ENCODE results near the gene SMIM1.

The SMIM1 gene, protein sequence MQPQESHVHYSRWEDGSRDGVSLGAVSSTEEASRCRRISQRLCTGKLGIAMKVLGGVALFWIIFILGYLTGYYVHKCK

DNA sequence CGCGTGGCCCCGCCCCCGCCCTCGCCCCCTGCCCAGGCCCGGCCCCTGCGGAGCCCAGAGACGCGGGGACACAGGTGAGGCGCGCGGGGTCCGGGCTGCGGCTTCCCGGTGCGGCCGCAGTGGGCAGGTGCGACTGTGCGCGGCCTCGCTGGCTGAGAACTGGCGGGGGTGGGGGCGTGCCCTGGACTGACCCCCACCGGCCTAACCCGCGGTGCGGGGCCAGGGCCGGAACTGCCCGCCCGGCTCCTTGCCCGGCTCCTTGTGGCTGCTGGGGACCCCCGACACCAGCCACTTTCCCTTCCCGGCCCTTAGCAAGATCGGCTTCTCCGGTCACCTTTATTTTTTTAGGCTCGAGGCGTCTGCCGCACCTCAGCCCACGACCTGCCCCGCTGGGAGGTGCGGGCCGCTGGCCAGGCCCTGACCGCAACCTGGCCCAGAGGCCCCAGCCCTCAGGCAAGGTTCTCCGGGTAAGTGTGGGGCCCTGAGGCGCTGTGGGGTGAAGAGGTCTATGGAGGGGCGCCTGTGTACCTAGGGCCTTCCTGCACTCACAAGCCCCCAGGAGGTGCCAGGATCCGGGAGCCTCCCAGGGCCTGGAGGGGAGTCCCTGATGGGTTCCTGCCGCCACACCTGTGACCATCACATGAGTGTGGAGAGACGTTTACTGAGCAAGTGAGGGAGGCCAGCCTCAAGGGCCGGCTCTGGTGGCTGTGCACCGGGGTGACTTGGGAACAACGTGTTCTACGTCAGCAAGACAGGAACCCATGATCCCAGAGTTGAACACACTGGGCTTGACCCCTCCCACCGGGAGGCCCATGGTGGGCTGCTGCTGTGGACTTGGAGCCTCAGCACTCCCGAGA is at the start of gene SMIM1:
TSS of gene SMIM1 (plus strand) at position 35 of the 857 bp plus-strand sequence. CDS start 2,625 bp downstream, outside the sequence.
- no peak for DNase-seq (ENCODE audit: low read depth in 2 of 2)

DNA sequence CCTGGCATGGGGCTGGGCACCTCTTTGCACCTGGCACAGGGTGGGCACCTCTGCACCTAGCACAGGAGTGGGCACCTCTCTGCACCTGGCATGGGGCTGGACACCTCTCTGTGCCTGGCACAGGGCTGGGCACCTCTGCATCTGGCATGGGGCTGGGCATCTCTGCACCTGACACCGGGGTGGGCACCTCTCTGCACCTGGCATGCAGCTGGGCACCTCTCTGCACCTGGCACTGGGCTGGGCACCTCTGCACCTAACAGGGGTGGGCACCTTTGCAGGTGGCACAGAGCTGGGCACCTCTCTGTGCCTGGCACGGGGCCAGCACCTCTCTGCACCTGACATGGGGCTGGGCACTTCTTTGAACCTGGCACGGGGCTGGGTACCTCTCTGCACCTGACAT is 49.7 kb upstream of the SMIM1 start:
- DNase-seq (ENCODE audit: low read depth in 2 of 2), result no peak

DNA sequence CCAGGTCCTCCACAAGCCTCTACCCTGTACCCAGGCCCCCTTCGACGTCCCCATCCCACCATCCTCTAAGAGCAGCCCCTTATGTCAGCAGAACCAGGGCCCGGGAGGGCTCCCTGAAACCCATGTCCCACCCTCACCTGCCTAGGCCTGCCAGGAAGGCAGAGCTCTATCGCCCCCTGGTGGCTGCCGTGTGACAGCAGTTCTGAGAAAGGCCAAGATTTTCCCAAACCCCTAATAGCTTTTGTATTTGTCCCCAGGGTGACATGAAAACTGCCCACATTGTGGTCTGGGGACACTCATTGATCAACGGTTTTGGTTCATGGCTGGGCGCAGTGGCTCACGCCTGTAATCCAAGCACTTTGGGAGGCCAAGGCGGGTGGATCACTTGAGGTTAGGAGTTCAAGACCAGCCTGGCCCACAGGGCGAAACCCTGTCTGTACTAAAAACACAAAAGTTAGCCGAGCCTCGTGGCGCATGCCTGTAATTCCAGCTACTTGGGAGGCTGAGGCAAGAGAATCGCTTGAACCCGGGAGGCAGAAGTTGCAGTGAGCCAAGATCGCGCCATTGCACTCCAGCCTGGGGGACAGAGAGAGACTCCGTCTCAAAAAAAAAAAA is 48.0 kb upstream of the SMIM1 start:
- peak; percentile 75 to 76 for DNase-seq (ENCODE audit: low read depth in 2 of 2)

DNA sequence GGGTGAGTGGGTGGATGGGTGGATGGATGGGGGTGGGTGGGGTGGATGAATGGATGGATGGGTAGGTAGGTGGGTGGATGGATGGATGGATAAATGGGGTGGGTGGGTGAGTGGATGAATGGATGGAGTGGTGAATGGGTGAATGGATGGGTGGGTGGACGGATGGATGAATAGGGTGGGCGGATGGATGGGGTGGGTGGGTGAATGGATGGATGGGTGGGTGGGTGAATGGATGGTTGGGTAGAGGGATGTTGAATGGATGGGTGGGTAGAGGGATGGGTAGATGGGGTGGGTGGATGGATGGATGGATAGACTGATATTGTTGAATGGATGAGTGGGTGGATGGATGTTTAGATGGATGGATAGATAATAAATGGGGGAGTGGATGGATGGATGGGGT is 47.2 kb upstream of the SMIM1 start:
- DNase-seq (ENCODE audit: low read depth in 2 of 2), result no peak

DNA sequence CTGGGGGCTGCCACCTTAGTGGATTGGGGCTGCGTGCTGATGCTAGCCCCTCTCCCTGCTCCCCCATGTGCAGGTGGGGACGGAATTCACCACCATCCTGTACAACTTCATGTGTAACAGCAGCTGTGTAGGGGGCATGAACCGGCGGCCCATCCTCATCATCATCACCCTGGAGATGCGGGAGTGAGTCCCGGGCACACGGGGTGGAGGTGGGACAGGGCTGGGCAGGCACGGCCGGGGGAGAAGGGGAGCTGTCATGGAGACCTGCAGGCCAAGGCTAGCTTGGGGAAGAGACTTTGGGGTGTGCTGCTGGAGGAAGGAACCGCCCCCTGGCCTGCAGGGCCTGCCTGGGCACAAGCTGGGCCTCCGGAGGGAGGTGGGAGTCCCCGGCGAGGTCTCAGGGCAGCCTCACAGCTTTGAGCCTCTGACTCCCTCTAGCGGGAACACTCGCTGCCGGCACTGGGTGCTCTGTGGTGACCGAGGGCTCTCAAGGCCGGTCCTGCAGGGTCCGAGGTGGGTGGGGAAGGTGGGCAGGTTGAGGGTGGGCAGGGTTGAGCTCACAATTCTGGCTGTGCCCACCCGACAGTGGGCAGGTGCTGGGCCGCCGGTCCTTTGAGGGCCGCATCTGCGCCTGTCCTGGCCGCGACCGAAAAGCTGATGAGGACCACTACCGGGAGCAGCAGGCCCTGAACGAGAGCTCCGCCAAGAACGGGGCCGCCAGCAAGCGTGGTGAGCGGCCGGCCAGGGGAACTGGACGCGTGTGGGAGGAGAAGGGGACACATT is 45.3 kb upstream of the SMIM1 start:
- DNase-seq (ENCODE audit: low read depth in 2 of 2), result no peak

DNA sequence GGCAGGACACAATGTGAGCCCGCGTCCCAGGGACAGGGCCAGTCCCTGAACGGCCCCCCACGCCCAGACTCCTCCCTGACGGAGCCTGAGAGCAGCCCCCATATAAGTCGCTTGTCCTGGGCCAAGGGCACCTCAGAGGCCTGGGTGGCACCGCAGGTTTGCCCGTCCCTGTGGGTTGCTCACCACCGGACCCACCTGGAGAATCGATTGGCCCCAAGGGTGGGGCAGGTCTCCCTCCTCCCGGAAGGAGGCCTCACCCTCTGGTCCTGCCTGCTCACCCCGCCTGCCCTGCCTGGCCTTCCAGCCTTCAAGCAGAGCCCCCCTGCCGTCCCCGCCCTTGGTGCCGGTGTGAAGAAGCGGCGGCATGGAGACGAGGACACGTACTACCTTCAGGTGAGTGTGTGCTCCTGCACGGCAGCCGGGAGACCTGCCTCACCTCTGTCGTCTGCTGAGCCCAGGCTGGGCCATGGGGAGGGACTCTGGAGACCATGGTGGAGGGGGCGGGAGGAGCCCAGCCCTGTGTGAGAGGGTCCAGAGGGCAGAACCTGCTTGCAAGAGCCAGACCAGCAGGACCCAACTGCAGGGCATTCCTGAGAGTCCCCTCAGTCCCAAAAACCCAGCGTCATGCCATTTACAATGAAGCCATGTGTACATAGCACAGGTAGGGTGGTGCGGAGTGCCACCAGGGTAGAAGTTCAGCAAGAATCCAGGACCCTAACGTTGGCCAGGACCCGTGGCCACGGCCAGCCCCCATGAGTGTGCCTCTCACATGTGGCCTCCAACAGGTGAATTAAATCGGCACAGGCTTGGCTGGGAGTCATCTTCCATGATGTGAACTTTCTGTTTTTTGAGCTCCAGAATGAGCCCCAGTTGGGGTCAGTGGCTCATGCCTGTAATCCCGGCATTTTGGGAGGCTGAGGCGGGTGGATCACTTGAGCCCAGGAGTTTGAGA is 44.4 kb upstream of the SMIM1 start:
- no peak for DNase-seq (ENCODE audit: low read depth in 2 of 2)

DNA sequence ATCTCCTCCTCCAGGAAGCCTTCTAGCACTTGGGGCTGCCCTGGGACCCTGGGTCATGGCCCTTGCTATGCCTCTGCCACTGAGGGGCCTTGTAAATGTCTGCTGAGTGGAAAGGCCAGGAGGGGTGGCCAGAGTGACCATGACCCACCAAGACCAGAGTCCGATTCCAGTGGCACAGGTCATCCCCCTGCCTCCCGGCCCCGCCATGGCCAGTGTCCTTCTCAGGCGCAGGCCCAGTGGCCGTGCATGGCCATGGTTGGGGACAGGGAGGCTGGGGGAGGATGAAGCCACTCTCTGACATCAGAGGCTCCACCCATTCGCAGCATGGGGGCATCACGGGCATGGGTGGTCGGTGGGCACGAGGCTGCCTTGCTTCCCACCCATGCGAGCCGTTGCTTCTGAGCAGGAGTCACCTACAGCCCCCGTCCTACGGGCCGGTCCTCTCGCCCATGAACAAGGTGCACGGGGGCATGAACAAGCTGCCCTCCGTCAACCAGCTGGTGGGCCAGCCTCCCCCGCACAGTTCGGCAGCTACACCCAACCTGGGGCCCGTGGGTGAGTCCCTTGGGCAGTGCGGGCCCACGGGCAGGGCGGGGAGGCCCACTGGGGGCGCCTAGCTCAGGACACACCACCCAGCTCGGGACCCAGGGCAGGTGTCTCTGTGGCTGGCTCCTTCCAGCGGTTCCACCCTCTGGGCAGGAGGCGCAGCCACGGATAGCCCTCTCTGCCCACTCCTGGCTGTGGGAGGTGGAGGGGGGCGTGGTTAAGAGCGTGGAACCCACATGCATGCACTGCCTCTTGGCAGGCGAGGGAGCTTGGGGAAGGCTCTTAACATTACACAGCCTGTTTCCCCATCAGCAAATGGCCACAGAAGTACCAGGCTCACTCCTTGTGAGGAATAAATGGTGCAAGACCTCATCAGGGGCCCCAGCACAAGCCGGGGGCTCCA is 42.7 kb upstream of the SMIM1 start:
- DNase-seq (ENCODE audit: low read depth in 2 of 2), result no peak

DNA sequence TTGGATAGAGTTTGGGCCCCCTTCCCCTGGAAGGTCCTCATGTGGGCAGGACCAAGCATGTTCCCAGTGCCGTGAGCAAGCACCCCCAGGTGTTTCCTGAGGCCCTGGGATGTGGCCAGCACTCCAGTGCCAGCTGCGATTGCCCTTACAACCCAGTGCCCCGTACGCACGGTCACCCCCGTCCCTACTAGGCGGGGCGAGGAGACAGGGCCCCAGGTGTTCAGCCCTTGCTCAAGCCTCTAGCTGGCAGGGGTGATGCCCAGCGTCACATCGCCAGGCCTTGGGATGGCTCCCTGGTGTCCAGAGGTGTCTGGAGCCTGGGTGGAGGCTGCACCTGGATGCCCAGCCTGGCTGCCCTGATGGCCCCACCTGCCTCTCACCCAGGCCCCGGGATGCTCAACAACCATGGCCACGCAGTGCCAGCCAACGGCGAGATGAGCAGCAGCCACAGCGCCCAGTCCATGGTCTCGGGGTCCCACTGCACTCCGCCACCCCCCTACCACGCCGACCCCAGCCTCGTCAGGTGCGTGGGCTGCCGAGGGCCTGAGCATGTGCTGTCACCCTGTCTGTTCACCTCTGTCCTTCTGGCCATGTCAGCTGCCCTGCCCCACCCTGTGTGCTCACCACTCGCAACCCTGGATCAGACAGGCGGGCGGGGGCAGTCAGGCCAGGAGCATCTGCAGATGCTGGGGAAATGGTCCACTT is 41.9 kb upstream of the SMIM1 start:
- DNase-seq (ENCODE audit: low read depth in 2 of 2), result no peak

DNA sequence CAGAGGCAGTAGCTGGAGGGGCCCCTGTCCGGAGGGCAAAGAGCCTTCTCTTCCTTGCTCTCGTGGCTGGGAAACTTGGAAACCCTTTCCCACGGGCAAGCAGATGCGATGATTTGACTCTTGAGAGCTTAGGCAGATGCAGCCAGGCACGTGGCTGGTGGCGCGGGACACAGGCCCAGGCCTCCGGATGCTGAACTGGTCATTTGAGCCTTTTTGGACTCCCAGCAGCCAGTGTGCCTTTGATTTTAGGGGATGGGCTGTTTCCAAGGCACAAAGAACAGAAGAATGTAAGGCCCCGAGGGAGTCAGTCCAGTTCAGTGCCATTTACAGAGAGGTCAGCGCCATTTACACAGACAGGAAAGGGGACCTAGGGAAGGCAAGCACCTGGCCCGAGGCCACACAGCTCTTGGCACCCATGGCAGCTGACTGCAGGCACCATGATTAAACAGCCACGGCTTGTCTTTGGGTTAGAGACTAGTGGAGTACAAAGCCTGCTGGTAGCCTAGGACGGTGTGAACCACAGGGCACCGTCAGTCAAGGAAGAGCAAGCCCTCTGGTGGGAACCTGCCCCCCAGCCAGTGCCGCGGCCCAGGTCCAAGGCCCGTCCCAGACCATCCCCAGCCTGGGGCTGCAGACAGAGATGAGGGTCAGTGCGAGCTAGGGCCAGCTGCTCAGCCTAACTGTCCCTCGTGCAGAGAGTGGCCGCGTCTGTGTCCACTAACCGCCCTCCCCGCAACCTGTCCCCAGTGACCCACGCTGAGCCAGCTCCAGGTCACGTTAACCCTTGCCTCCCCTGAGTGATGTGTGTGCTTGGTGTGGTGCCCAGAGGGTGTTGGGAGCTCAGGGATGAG is 40.7 kb upstream of the SMIM1 start:
- DNase-seq (ENCODE audit: low read depth in 2 of 2), result no peak

DNA sequence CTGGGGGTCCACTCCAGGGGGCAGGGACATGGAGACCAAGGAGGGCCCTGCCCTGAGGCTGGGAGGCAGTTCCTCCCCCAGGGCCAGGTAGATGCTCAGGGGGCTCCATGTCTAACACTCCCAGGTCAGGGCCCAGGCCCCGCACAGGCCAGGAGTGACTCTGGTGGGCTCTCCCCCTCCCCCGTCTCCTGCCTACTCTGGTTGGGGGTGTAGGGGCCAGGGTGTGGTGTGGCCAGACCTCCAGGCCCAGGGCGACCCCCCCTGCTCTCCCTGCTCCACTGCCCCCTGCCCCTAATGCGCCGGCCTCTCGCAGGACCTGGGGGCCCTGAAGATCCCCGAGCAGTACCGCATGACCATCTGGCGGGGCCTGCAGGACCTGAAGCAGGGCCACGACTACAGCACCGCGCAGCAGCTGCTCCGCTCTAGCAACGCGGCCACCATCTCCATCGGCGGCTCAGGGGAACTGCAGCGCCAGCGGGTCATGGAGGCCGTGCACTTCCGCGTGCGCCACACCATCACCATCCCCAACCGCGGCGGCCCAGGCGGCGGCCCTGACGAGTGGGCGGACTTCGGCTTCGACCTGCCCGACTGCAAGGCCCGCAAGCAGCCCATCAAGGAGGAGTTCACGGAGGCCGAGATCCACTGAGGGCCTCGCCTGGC is 40.0 kb upstream of the SMIM1 start:
- DNase-seq (ENCODE audit: low read depth in 2 of 2), result no peak

DNA sequence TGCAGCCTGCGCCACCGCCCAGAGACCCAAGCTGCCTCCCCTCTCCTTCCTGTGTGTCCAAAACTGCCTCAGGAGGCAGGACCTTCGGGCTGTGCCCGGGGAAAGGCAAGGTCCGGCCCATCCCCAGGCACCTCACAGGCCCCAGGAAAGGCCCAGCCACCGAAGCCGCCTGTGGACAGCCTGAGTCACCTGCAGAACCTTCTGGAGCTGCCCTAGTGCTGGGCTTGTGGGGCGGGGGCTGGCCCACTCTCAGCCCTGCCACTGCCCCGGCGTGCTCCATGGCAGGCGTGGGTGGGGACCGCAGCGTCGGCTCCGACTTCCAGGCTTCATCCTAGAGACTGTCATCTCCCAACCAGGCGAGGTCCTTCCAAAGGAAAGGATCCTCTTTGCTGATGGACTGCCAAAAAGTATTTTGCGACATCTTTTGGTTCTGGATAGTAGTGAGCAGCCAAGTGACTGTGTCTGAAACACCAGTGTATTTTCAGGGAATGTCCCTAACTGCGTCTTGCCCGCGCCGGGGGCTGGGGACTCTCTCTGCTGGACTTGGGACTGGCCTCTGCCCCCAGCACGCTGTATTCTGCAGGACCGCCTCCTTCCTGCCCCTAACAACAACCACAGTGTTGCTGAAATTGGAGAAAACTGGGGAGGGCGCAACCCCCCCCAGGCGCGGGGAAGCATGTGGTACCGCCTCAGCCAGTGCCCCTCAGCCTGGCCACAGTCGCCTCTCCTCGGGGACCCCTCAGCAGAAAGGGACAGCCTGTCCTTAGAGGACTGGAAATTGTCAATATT is 39.3 kb upstream of the SMIM1 start:
- DNase-seq (ENCODE audit: low read depth in 2 of 2), result no peak

DNA sequence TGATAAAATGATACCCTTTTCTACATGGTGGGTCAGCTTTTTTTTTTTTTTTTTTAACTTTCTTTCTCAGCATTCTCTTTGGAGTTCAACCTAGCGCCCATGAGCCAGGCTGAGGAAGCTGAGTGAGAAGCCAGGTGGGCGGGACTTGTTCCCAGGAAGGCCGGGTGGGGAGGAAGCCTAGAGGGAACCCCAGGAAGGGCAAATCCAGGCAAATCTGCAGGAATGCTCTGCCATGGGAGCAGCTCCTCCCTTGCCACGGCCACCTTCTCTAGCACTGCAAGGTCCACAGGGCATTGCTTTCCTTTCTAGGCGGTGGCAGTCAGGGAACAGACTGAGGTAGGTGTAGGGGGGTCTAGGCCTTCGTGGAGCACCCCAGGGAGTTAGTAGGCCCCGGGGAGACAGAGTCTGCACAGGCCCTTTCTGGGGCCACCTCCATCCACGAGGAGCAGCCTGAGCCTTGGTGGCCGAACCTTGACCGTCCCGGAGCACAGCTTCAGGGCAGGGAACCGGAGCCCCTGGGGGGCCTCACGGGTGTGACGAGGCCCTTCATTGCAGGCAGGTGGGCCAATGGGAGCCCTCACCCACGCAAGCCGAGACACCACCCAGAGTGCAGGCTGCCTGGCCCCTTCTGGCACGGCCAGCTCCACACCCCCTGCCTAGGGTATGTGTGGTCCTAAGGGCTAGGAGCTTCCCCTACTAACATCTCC is 38.5 kb upstream of the SMIM1 start:
- DNase-seq (ENCODE audit: low read depth in 2 of 2), result no peak

DNA sequence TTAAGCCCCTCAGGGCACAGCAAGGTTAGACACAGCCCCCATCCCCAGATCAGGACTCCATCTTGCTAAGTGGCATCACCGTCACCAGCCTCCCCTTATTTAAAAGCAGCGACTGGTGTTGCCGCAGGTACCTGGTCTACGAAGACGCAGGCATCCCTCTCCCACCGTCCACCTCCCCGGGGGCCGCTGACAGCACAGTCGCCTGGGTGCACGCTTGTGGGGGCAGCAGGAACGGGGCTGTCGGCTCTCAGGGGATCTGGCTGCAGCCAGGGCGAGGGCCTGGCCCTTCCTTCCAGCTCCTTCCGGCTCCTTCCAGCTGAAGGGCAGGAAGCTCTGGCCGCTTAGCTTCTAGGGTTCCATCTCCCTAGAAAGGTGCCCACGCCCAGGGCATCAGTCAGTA is 37.9 kb upstream of the SMIM1 start:
- DNase-seq (ENCODE audit: low read depth in 2 of 2), result no peak

DNA sequence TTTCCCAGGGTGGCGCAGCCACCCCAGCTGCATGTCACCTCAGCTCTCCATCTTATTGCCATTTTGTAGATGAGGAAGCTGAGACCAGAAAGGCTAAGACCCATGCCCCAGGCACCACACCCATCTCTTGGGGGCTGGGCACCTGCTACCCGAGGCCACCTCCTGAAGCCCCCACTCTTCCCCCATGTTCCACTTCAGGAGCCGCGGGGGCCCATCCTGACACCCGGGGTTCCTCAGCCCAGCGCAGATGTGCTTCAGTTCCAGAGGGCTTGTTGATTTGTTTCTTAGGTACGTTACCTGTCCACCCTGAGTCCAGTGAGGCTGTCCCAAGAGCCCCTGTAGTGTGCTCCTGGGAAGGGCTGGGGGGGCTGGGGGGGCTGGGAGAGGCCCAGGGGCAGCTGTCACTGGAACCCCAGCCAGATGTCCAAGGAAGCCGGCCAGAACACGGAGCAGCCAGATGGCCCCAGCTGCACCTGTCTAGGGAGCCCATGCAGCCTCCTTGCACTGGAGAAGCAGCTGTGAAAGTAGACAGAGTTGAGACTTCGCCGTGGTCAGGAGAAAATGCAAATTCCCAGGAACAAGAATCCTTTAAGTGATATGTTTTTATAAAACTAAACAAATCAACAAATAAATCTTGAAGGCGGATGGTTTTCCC is 37.4 kb upstream of the SMIM1 start:
- no peak for DNase-seq (ENCODE audit: low read depth in 2 of 2)

DNA sequence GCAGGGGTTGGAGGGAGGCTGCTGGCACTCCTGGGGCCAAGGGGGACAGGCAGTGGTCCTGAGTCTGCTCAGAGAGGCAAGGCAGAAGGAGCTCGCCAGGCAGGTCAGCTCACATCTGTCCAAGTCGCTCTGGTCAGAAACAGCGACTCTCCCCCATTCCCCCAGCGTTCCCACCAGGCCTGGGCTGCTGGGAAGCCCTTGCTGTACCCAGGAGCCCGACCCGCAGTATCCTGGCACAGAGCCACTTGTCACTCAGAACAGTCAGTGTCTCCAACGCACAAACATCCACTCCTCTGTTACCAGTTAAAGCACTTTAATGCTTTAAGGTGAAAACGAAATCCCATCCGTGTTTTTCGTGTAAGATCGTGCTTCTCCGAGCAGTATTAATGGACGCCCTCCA is 36.9 kb upstream of the SMIM1 start:
- DNase-seq (ENCODE audit: low read depth in 2 of 2), result no peak

DNA sequence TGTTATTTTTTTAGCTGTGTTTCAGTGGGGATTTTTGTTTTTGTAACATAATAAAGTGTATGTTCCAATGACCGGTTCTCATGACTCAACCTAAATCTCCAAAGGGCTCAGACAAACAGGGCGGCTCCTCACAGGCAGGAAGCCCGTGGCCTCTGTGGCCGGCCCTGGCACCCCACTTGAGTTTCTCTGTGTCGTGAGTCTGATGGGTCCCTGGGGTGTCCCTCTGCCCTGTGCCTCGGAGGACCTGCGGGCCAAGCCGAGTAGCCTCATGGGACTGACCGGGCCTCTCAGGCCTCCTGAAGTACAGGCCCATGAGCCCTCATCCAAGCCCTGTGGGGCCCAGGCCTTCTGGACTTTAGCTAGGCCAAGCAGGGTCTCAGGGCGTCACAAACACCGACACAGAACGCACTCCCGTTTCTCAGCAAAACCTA is 36.4 kb upstream of the SMIM1 start:
- DNase-seq (ENCODE audit: low read depth in 2 of 2), result no peak
